Smooth muscle cell of the umbilical artery (primary cell): ENCODE results near the gene CAST. TPM values are rescaled to one million over a fixed set of nuclear protein-coding genes. Genes with fewer than 3 reads are reported as not detected.

Experiments used
- total RNA-seq: library from RNA; depleted of rRNA; stranded (reverse); fragments of >200 nt; gene quantifications from 2 replicates; pipeline ENCODE4 v1.2.3, GENCODE V29; 2014

Gene CAST
- 143 and 227 TPM in 2 replicates for total RNA-seq

GRCh38 chr5:96661855-96662724 lies at the start of gene CAST:
Gene CAST, plus strand, starts transcription at chr5:96662376. Its CDS starts 47 bp downstream, at chr5:96662423.

Other genes with a start within 250 kb of the CAST start
- gene PCSK1, start 229.1 kb upstream of the CAST start, total RNA-seq, result not detected in 2 replicates
- 41.2 and 54.6 TPM in 2 replicates for gene ERAP1, start 145.6 kb downstream of the CAST start, total RNA-seq
- 5.8 and 44.5 TPM in 2 replicates for gene ERAP2, start 214.1 kb downstream of the CAST start, total RNA-seq